ENCODE data around the gene CCDC174.

The CCDC174 gene

DNA sequence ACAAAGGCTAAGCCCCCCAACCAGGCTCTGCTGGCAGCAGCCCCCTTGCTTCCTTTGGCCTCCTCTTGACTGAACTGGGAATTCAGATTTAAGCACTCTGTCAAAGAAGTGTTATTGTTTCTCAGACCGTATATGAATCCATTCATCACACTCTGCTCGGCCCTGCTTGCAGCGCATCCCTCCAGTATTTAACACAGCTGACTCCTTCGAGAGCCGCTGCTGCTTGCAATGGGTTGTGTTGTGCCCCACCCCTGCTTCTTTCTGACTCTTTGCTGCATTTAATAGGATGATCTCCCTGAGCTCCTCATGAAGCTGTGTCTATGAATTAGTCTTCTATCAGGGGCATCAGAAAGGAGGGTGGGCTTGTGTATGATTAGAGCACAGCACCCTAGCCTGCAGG, 54.5 kb downstream of the CCDC174 start:
- DNase-seq = no peak

DNA sequence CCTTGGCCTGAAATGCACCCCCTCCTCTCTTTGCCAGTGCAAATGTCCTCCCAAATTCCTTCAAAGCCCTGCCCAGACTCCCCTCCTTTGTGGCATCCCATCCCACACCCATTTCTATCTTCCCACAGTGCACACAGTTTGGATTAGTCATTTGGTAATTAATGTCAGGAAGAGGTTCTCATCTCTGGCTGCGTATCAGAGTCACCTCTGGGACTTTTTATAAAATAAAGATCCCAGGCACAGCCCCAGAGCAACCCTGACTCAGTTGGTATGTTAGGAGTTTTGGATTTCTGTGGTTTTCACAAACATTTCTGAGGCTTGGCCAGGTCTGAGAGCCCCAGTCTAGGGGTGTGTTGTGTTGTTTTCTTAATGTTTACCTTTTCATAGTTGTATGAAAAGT, 65.0 kb downstream of the CCDC174 start:
- no peak for DNase-seq

GRCh38 chr3:14717307-14717706, 65.7 kb downstream of the CCDC174 start:
- DNase-seq = no peak

DNA sequence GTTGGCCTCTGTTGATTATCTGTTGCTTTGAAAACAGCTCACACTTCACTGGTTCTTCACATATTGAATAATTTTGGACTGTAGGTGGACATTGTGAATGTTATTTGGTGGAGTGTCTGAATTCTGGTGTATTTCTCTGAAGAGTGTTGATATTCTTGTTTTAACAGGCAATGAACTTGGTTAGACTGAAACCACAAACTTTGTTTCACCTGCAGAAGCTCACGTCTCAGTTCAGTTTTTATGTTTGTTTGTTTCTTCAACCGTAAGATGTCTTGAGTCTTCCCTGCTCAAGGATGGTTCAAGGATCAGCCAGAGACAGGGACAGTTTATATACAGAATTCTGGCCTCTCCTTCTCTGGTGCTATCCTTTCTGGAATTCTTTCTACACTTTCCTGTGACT, 67.0 kb downstream of the CCDC174 start:
- DNase-seq = no peak

DNA sequence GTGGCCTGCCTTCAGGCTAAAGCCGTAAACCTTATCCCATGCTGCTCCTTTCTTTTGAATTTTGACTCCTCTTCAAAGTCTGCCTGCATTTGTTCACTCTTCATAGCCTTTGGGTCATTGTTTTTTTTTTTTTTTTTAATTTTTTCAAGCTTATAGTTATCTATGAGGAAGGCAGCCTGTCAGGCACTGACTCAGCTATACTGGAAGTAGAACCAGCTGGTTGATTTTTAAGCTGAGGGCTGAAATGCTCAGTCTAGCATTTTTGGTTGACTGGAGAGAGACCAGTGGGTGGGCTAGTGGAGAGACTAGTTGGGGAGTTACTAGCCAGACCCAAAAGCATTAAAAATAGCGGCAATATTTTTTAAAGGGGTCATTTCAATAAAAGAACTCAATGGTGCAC, 67.4 kb downstream of the CCDC174 start:
- no peak for DNase-seq

- DNase-seq = no peak
These were observed 69.7 kb downstream of the CCDC174 start for GRCh38 chr3:14721126-14721864.
